HepG2 (cell line): ENCODE results near the gene ZER1. TPM values are rescaled to one million over a fixed set of nuclear protein-coding genes. Genes with fewer than 3 reads are reported as not detected.

Experiments used
- ATAC-seq: fragments of 200-7000 bp; cut with Tn5 transposase; 3 replicates; pipeline ENCODE4 v1.9.1; 2020; ENCODE audit warnings: mild to moderate bottlenecking, moderate library complexity
- BruUV-seq: library from RNA; stranded (reverse); fragments of 400-500 nt; replicated peaks from 2 replicates; lab custom pipeline; 2021; lab: Mats Ljungman, UMichigan
- CTCF ChIA-PET: fragments of 300-600 bp; formaldehyde crosslinking; extraction: SDS; loops from one replicate; lab custom pipeline; 2021; ENCODE audit warnings: low total read pairs, inconsistent platforms, low intra/inter-chr PET ratio; lab: Yijun Ruan, JAX
- POLR2A ChIA-PET: fragments of 350-600 bp; sonication (Branson Sonifier 250); formaldehyde crosslinking; loops from one replicate; lab custom pipeline; 2020; ENCODE audit warnings: antibody characterized with exemption, inconsistent platforms; lab: Yijun Ruan, JAX
- DNase-seq: peaks from one replicate; pipeline ENCODE4 v3.0.0-alpha.2; 2015; ENCODE audit warnings: low spot score
- FAIRE-seq: peaks from 3 replicates; lab custom pipeline; 2011; peaks lifted over from hg19 to GRCh38; lab: Jason Lieb, UNC
- H2AFZ ChIP-seq: one replicate; pipeline ENCODE4 v1.6.1; 2011; ENCODE audit warnings: low read length, inconsistent platforms
- H3K27ac ChIP-seq: fragments of 300-600 bp; 3 replicates; pipeline ENCODE4 v1.8.0; 2011; ENCODE audit warnings: mixed run types, mild to moderate bottlenecking, mixed read lengths, low read length, inconsistent platforms; ENCODE audit not compliant: insufficient read depth; ENCODE audit errors: extremely low read length
- H3K27me3 ChIP-seq, 2 experiments: fragments of 200-600 bp in 1 of 2; 2 replicates in 1 of 2; 3 replicates in 1 of 2; pipeline versions ENCODE4 v1.6.0 to v1.8.0; 2011; ENCODE audit warnings: low read length in 2 of 2, mild to moderate bottlenecking in 2 of 2, moderate library complexity in 2 of 2, inconsistent platforms in 1 of 2; ENCODE audit not compliant: insufficient read depth in 2 of 2, control insufficient read depth in 1 of 2
- H3K36me3 ChIP-seq, 2 experiments: fragments of 200-600 bp in 1 of 2; replicated peaks in 1 of 2; 2 replicates in 1 of 2; 3 replicates in 1 of 2; pipeline versions ENCODE4 v1.5.1 to v1.8.0; 2011; ENCODE audit warnings: low read length in 2 of 2, inconsistent platforms in 1 of 2; ENCODE audit not compliant: insufficient read depth in 2 of 2, control insufficient read depth in 1 of 2
- H3K4me1 ChIP-seq: 2 replicates; pipeline ENCODE4 v1.5.1; 2012; ENCODE audit warnings: low read length, inconsistent platforms; ENCODE audit not compliant: insufficient read depth
- H3K4me2 ChIP-seq: 2 replicates; pipeline ENCODE4 v1.6.0; 2011; ENCODE audit warnings: low read depth, low read length, inconsistent platforms
- H3K4me3 ChIP-seq, 3 experiments: fragments of 200-600 bp in 1 of 3; sonication (generic), shearing (Covaris generic) in 1 of 3; replicated peaks in 1 of 3; 2 replicates each; pipeline ENCODE4 v1.5.1; 2011 to 2016; ENCODE audit warnings: low read length in 3 of 3, inconsistent platforms in 2 of 3, low read depth in 2 of 3, mild to moderate bottlenecking in 2 of 3, control low read depth in 1 of 3, mixed read lengths in 1 of 3; ENCODE audit not compliant: insufficient read depth in 1 of 3
- H3K79me2 ChIP-seq: one replicate; pipeline ENCODE4 v1.6.1; 2011; ENCODE audit warnings: low read length, inconsistent platforms; ENCODE audit not compliant: insufficient read depth
- H3K9ac ChIP-seq: 2 replicates; pipeline ENCODE4 v1.6.0; 2011; ENCODE audit warnings: mild to moderate bottlenecking, low read depth, low read length, inconsistent platforms; ENCODE audit not compliant: insufficient read depth
- H3K9me3 ChIP-seq: 2 replicates; pipeline ENCODE4 v1.5.1; 2012; ENCODE audit warnings: mild to moderate bottlenecking, low read length
- H4K20me1 ChIP-seq: 2 replicates; pipeline ENCODE4 v1.6.0; 2011; ENCODE audit warnings: inconsistent platforms, mild to moderate bottlenecking, low read length, moderate library complexity; ENCODE audit not compliant: insufficient read depth
- NAIF1 ChIP-seq: sonication (generic); formaldehyde crosslinking; IDR thresholded peaks from 2 replicates; pipeline ENCODE4 v1.5.0; 2020; ENCODE audit warnings: mild to moderate bottlenecking, missing genetic modification reagents, borderline replicate concordance
- SPEN ChIP-seq: sonication (generic); formaldehyde crosslinking; IDR thresholded peaks from 2 replicates; pipeline ENCODE4 v1.5.1; 2020; ENCODE audit warnings: low read depth, mild to moderate bottlenecking, missing genetic modification reagents
- TBX2 ChIP-seq: sonication (generic); formaldehyde crosslinking; IDR thresholded peaks from 2 replicates; pipeline ENCODE4 v1.5.0; 2020; ENCODE audit warnings: missing genetic modification reagents, mild to moderate bottlenecking, borderline replicate concordance
- ZBTB42 ChIP-seq: sonication (generic); formaldehyde crosslinking; IDR thresholded peaks from 2 replicates; pipeline ENCODE4 v1.5.0; 2020; ENCODE audit warnings: mild to moderate bottlenecking, missing genetic modification reagents
- ZC3H4 ChIP-seq: sonication (generic); formaldehyde crosslinking; IDR thresholded peaks from 2 replicates; pipeline ENCODE4 v1.4.0; 2020; ENCODE audit warnings: missing genetic modification reagents, borderline replicate concordance
- ZNF530 ChIP-seq: sonication (generic); formaldehyde crosslinking; IDR thresholded peaks from 2 replicates; pipeline ENCODE4 v1.5.0; 2020; ENCODE audit warnings: low read depth, mild to moderate bottlenecking, missing genetic modification reagents
- ZNF761 ChIP-seq: sonication (generic); formaldehyde crosslinking; conservative IDR thresholded peaks from 2 replicates; pipeline ENCODE4 v1.4.0; 2020; ENCODE audit warnings: mild to moderate bottlenecking, missing genetic modification reagents
- ZNF782 ChIP-seq: sonication (generic); formaldehyde crosslinking; IDR thresholded peaks from 2 replicates; pipeline ENCODE4 v1.4.0; 2020; ENCODE audit warnings: missing genetic modification reagents, mild to moderate bottlenecking, borderline replicate concordance
- ZSCAN22 ChIP-seq: sonication (generic); formaldehyde crosslinking; IDR thresholded peaks from 2 replicates; pipeline ENCODE4 v1.4.0; 2020; ENCODE audit warnings: mild to moderate bottlenecking, missing genetic modification reagents
- WGBS: methylation state at CpG from one replicate; pipeline ENCODE4 v1.1.6; 2017; ENCODE audit warnings: low lambda C conversion rate; 5-methylcytosine and 5-hydroxymethylcytosine counted together
- in situ Hi-C: cut with HindIII; loops from 2 replicates; pipeline ENCODE4 v1.10.0; 2017; ENCODE audit warnings: low pct_unique_long_range_greater_than_20kb; ENCODE audit not compliant: extremely low pct_ligation_motif_present
- intact Hi-C: fragments of 100-400 bp; cut with micrococcal nuclease; formaldehyde crosslinking; loops from one replicate; pipeline ENCODE4 v1.10.0; 2022; ENCODE audit not compliant: unreplicated experiment
- polyA plus RNA-seq, 8 experiments: library from polyadenylated mRNA; depleted of rRNA in 3 of 8; stranded (reverse) in 7 of 8; unstranded in 1 of 8; fragments of >200 nt; fragmentation: Illumina TruSeq in 4 of 8; extraction: Trizol in 4 of 8; gene quantifications; 2 replicates each; pipeline versions ENCODE4 v1.2.1 to v1.2.3, GENCODE V29; 2011 to 2016; ENCODE audit warnings: low read depth in 4 of 8, missing spikeins in 1 of 8, mixed read lengths in 1 of 8; ENCODE audit not compliant: insufficient read depth in 1 of 8
- total RNA-seq, 5 experiments: library from RNA; depleted of rRNA; stranded (reverse); fragments of >200 nt; fragmentation: Illumina TruSeq; extraction: Trizol; gene quantifications; 2 replicates each; pipeline ENCODE4 v1.2.3, GENCODE V29; 2016; ENCODE audit warnings: low read depth in 1 of 5
- TF ChIP-seq, protein P1 (sequence below): sonication (generic); formaldehyde crosslinking; IDR thresholded peaks from 2 replicates; pipeline ENCODE4 v1.9.0; 2021; ENCODE audit warnings: missing genetic modification reagents, borderline replicate concordance
- TF ChIP-seq, protein P2 (sequence below): sonication (generic); formaldehyde crosslinking; IDR thresholded peaks from 2 replicates; pipeline ENCODE4 v1.5.0; 2020; ENCODE audit warnings: missing genetic modification reagents, mild to moderate bottlenecking, borderline replicate concordance
- TF ChIP-seq, protein P3 (sequence below): sonication (generic); formaldehyde crosslinking; IDR thresholded peaks from 2 replicates; pipeline ENCODE4 v1.5.0; 2020; ENCODE audit warnings: missing genetic modification reagents
- TF ChIP-seq, protein P4 (sequence below): IDR thresholded peaks from 2 replicates; pipeline ENCODE4 v1.6.1; 2016; ENCODE audit warnings: control low read depth

Gene ZER1
- total and polyA plus RNA-seq, 2 of the 13 experiments (the other 11 are each of a cell fraction or from before 2014, with no cell fraction given) = 7.7 to 40.0 TPM

DNA sequence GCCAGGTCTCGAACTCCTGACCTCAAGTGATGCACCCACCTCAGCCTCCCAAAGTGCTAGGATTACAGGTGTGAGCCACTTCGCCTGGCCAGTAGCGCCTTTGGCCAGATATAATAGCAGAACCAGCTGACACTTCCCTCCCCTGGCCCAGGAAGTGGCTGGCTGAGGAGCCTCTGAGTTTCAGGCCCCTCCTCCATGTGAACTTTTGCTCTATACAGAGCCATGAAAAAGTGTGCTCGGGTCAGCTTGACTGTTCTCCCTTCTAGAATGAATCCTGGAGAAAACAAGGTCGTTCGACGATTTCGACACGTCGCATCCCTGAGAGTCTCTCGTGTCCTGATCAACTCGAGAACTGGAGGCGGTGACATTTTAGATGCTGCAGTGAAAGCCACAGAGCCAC is 39.2 kb downstream of the ZER1 start:
- H2AFZ ChIP-seq = no peak overlapping the region
- no peaks in the 10 kb centered on the region for H3K27me3 ChIP-seq
- TF ChIP-seq TBX2 (CRISPR knock-in tag) = 0 out of 2 replicates have a peak, but pooled peaks have one; percentile 17
- TF ChIP-seq ZNF782 (CRISPR knock-in tag) = no peak
- TF ChIP-seq NAIF1 (CRISPR knock-in tag) = no peak
- TF ChIP-seq SPEN = peak; percentile 8; the same call in 1 of the 2 replicates
- TF ChIP-seq ZC3H4 (CRISPR knock-in tag) = no peak
- no peak for TF ChIP-seq ZBTB42 (CRISPR knock-in tag)
- 0 out of 2 replicates have a peak, but pooled peaks have one; percentile 1 for TF ChIP-seq ZNF761 (CRISPR knock-in tag)
- no peak for TF ChIP-seq ZNF530
- CTCF ChIA-PET = interaction anchor here (0.7 to 1.7 kb wide), 6 partner anchors 30 to 195 kb away, joined by 4 to 17 read pairs (median 4); partner anchors contain the start of genes PKN3, TBC1D13 and ZER1
- H3K9me3 ChIP-seq = no peaks in the 10 kb centered on the region
- H3K36me3 ChIP-seq = no peaks in the 10 kb centered on the region
- H3K4me3 ChIP-seq = no peak overlapping the region
- H3K27ac ChIP-seq = peak overlapping the region; percentile 14
- intact Hi-C loops (loop anchor here (2.0 kb wide), 1 partner anchor 38 kb away; the partner anchor contains the start of gene ZER1), in situ Hi-C loops (no loop called here)
- 76% methylated on average over 13 of the region's 13 CpGs for WGBS
- peaks cover 16% of the 10 kb centered on the region for H3K4me1 ChIP-seq
- H3K79me2 ChIP-seq = no peaks in the 10 kb centered on the region
- BruUV-seq = TSS peak; percentile 43
- FAIRE-seq (no peak), DNase-seq (no peak), ATAC-seq (peak; percentile 16; the same call in 2 of the 3 replicates)
- no peaks in the 10 kb centered on the region for H4K20me1 ChIP-seq
- POLR2A ChIA-PET = interaction anchor here (1.5 to 2.1 kb wide), 3 partner anchors 8 to 97 kb away, joined by 4 to 8 read pairs (median 6); partner anchors contain the start of genes ENDOG, SPOUT1 and ZDHHC12
- peak overlapping the region; percentile 69; the same call in 1 of the 2 replicates for H3K4me2 ChIP-seq
- H3K9ac ChIP-seq = no peak overlapping the region

DNA sequence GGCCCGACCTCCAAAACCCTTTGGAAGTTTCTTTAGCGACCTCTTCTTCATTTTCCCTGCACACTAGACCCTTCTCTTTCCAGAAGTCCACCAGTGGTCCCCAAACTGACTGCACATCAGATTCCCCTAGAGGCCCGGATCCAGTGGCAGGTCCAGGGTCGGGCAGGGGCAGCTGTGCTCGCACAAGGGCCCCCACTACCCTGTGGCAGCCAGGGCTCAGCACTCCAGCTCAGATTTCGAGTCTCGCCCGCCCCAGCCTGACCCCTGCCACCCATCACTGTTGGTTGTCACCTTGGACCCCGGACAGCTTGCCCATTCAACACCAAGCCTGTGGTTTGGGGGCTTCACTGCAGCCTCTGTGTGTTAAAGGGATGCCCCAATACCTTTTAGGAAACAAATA is 40.0 kb downstream of the ZER1 start:
- FAIRE-seq (no peak), DNase-seq (no peak), ATAC-seq (no peak)
- intact Hi-C loops = loop anchor here (2.0 kb wide), 1 partner anchor 39 kb away; the partner anchor contains the start of gene ZER1
- no peaks in the 10 kb centered on the region for H3K79me2 ChIP-seq
- ChIA-PET POLR2A (no interaction called here), CTCF (interaction anchor here (1.5 kb wide), 1 partner anchor 196 kb away, joined by 4 read pairs; no protein-coding TSS in a partner anchor)
- H3K27me3 ChIP-seq = no peaks in the 10 kb centered on the region
- no peak overlapping the region for H3K4me3 ChIP-seq
- H3K36me3 ChIP-seq = no peaks in the 10 kb centered on the region
- peaks cover 24% of the 10 kb centered on the region for H3K4me1 ChIP-seq
- no TSS peak for BruUV-seq
- 75% methylated on average over 6 of the region's 9 CpGs for WGBS
- no peak overlapping the region for H3K4me2 ChIP-seq
- in situ Hi-C loops = no loop called here
- H3K9me3 ChIP-seq = no peaks in the 10 kb centered on the region
- no peak overlapping the region for H3K27ac ChIP-seq
- H2AFZ ChIP-seq = no peak overlapping the region
- no peaks in the 10 kb centered on the region for H4K20me1 ChIP-seq
- H3K9ac ChIP-seq = no peak overlapping the region
- TF ChIP-seq, protein P1, sequence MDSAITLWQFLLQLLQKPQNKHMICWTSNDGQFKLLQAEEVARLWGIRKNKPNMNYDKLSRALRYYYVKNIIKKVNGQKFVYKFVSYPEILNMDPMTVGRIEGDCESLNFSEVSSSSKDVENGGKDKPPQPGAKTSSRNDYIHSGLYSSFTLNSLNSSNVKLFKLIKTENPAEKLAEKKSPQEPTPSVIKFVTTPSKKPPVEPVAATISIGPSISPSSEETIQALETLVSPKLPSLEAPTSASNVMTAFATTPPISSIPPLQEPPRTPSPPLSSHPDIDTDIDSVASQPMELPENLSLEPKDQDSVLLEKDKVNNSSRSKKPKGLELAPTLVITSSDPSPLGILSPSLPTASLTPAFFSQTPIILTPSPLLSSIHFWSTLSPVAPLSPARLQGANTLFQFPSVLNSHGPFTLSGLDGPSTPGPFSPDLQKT (CRISPR knock-in tag) = no peak
- TF ChIP-seq, protein P2, sequence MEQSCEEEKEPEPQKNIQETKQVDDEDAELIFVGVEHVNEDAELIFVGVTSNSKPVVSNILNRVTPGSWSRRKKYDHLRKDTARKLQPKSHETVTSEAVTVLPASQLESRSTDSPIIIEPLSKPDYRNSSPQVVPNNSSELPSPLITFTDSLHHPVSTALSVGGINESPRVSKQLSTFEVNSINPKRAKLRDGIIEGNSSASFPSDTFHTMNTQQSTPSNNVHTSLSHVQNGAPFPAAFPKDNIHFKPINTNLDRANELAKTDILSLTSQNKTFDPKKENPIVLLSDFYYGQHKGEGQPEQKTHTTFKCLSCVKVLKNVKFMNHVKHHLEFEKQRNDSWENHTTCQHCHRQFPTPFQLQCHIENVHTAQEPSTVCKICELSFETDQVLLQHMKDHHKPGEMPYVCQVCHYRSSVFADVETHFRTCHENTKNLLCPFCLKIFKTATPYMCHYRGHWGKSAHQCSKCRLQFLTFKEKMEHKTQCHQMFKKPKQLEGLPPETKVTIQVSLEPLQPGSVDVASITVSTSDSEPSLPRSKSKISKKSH = no peak
- TF ChIP-seq, protein P3, sequence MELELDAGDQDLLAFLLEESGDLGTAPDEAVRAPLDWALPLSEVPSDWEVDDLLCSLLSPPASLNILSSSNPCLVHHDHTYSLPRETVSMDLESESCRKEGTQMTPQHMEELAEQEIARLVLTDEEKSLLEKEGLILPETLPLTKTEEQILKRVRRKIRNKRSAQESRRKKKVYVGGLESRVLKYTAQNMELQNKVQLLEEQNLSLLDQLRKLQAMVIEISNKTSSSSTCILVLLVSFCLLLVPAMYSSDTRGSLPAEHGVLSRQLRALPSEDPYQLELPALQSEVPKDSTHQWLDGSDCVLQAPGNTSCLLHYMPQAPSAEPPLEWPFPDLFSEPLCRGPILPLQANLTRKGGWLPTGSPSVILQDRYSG (CRISPR knock-in tag) = no peak
- TF ChIP-seq, protein P4, sequence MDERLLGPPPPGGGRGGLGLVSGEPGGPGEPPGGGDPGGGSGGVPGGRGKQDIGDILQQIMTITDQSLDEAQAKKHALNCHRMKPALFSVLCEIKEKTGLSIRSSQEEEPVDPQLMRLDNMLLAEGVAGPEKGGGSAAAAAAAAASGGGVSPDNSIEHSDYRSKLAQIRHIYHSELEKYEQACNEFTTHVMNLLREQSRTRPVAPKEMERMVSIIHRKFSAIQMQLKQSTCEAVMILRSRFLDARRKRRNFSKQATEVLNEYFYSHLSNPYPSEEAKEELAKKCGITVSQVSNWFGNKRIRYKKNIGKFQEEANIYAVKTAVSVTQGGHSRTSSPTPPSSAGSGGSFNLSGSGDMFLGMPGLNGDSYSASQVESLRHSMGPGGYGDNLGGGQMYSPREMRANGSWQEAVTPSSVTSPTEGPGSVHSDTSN (CRISPR knock-in tag) = no peak
- TF ChIP-seq ZSCAN22 (CRISPR knock-in tag) = no peak
